Neural cell (in vitro differentiated cells): ENCODE results near the gene TXNL4B.

Experiments used
- CTCF ChIP-seq: fragments of 450-650 bp; IDR thresholded peaks from 2 replicates; pipeline ENCODE4 v1.5.1; 2014; ENCODE audit warnings: antibody characterized with exemption, mild to moderate bottlenecking, moderate library complexity; ENCODE audit not compliant: poor library complexity, severe bottlenecking
- EP300 ChIP-seq: fragments of 450-650 bp; conservative IDR thresholded peaks from 2 replicates; pipeline ENCODE4 v1.6.1; 2014; ENCODE audit warnings: antibody characterized with exemption, mild to moderate bottlenecking, moderate library complexity; ENCODE audit not compliant: poor library complexity, severe bottlenecking
- EZH2 ChIP-seq: fragments of 200-600, 300-800 bp; shearing (Covaris generic), sonication (generic); IDR thresholded peaks from 2 replicates; pipeline ENCODE4 v1.6.1; 2014; ENCODE audit warnings: antibody characterized with exemption, low read length, borderline replicate concordance, mild to moderate bottlenecking; ENCODE audit not compliant: insufficient read depth, poor library complexity, severe bottlenecking
- MXI1 ChIP-seq: fragments of 450-650 bp; conservative IDR thresholded peaks from 2 replicates; pipeline ENCODE4 v1.6.1; 2014; ENCODE audit warnings: antibody characterized with exemption, mild to moderate bottlenecking; ENCODE audit not compliant: poor library complexity, severe bottlenecking
- POLR2AphosphoS5 ChIP-seq: IDR thresholded peaks from 2 replicates; pipeline ENCODE4 v1.6.1; 2012
- REST ChIP-seq: IDR thresholded peaks from 2 replicates; pipeline ENCODE4 v1.6.1; 2012; ENCODE audit warnings: borderline replicate concordance
- TAF1 ChIP-seq: IDR thresholded peaks from 2 replicates; pipeline ENCODE4 v1.6.1; 2012; ENCODE audit warnings: low read depth

- no peak for TF ChIP-seq CTCF
- no peak for TF ChIP-seq POLR2AphosphoS5
- TF ChIP-seq MXI1 = no peak
- TF ChIP-seq EP300 = no peak
- no peak for TF ChIP-seq EZH2
- no peak for TF ChIP-seq REST
- TF ChIP-seq TAF1 = no peak
Measured at GRCh38 chr16:72060405-72060804, 33.0 kb downstream of the TXNL4B start.
